Brain microvascular endothelial cell (primary cell): Measurements from ENCODE around the gene CHD9.

ENCODE experiments used
- DNase-seq: peaks from one replicate; pipeline ENCODE4 v3.0.0-alpha.2; 2020
- H3K27ac ChIP-seq: fragments of 250-450 bp; sonication (Bioruptor Pico); 2 replicates; pipeline ENCODE4 v1.5.1; 2020; ENCODE audit warnings: mild to moderate bottlenecking, moderate library complexity
- H3K27me3 ChIP-seq: fragments of 250-450 bp; sonication (Bioruptor Pico); replicated peaks from 2 replicates; pipeline ENCODE4 v1.5.1; 2020; ENCODE audit warnings: mild to moderate bottlenecking
- H3K36me3 ChIP-seq: fragments of 250-450 bp; sonication (Bioruptor Pico); replicated peaks from 2 replicates; pipeline ENCODE4 v1.5.1; 2020; ENCODE audit warnings: mild to moderate bottlenecking
- H3K4me3 ChIP-seq: 2 replicates; pipeline ENCODE4 v1.5.1; 2011; ENCODE audit warnings: low read depth, mild to moderate bottlenecking, control low read depth, low read length, moderate library complexity
- in situ Hi-C: cut with HindIII; loops from 2 replicates; pipeline ENCODE4 v1.10.0; 2017; ENCODE audit warnings: low sequenced_read_pairs, low pct_ligation_motif_present
- TF ChIP-seq, protein P1 (sequence below): IDR thresholded peaks from 2 replicates; pipeline ENCODE4 v1.5.1; 2011; ENCODE audit warnings: low read depth, mild to moderate bottlenecking, moderate library complexity, low read length, control low read depth, inconsistent platforms; ENCODE audit errors: missing control alignments

Gene CHD9

DNA sequence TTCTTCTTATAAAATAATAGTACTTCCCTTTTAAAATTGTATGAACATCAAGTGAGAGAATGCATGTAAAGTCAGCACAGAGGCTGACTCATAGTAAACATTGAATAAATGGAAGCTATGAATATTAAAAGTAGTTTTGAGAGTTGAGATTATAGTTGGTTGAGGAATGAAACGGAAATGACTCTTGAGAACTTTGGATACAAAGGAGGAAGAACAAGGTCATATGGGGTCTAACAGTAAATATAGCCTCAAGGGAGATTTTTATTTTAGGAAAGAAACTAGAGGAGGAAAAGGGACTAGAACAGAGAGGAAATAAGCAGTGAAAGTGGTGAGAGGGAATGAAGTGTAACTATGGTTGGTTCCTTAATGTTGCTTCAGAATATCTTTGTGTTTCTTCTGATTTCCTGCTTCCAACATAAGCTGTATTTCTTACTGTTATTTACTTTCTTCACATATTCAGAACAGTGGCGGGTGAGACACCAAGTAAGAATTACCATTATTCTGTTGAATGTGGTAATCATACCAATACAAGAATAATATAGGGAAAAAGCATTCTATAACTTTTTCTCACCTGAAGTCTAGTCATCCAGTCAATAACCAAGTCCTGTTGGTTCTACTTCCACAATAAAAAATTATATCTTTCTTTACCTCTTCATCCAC, 165.1 kb downstream of the CHD9 start:
- H3K36me3 ChIP-seq = peaks cover 2% of the 10 kb centered on the region
- in situ Hi-C loops = no loop called here
- DNase-seq = no peak
- no peaks in the 10 kb centered on the region for H3K27me3 ChIP-seq
- peak overlapping the region; percentile 52 for H3K27ac ChIP-seq
- H3K4me3 ChIP-seq = no peak overlapping the region
- TF ChIP-seq, protein P1, sequence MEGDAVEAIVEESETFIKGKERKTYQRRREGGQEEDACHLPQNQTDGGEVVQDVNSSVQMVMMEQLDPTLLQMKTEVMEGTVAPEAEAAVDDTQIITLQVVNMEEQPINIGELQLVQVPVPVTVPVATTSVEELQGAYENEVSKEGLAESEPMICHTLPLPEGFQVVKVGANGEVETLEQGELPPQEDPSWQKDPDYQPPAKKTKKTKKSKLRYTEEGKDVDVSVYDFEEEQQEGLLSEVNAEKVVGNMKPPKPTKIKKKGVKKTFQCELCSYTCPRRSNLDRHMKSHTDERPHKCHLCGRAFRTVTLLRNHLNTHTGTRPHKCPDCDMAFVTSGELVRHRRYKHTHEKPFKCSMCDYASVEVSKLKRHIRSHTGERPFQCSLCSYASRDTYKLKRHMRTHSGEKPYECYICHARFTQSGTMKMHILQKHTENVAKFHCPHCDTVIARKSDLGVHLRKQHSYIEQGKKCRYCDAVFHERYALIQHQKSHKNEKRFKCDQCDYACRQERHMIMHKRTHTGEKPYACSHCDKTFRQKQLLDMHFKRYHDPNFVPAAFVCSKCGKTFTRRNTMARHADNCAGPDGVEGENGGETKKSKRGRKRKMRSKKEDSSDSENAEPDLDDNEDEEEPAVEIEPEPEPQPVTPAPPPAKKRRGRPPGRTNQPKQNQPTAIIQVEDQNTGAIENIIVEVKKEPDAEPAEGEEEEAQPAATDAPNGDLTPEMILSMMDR = no peak

GRCh38 chr16:53220585-53220984, 165.8 kb downstream of the CHD9 start:
- DNase-seq = peak; percentile 45
- Histone ChIP-seq H3K27me3 (no peaks in the 10 kb centered on the region), H3K27ac (peak overlapping the region; percentile 52), H3K36me3 (peaks cover 2% of the 10 kb centered on the region), H3K4me3 (no peak overlapping the region)
- TF ChIP-seq, protein P1 = peak; percentile 59
- in situ Hi-C loops = no loop called here

DNA sequence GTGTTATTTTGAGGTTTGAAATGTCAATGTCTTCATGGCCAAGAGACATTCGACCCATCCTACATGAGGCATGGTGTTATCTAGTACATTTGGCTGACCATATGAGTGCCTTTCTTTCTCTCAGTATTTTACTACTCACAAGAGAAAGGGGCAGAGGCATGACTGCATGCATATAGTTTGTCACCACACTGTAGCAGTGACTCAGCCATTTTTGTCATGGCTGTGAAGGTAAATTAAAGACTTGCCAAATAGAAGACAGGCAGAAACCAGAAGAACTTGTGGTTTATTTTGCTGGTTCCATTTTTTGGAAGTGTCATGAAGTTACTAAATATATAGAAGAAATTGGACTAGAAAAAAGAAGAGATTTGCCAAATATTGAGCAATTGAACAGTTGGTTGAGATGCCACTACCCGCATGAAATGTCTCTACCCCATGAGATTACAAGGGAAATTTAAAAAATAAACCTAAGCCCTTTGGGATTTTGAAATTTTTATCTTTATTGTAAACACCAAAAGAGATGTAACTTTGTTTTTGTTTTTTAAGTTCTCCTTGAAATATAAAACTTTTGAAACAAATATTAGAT, 170.3 kb downstream of the CHD9 start:
- Histone ChIP-seq H3K4me3 (no peak overlapping the region), H3K27ac (no peak overlapping the region), H3K27me3 (no peaks in the 10 kb centered on the region), H3K36me3 (peaks cover 27% of the 10 kb centered on the region)
- peak; percentile 10 for DNase-seq
- in situ Hi-C loops = no loop called here
- TF ChIP-seq, protein P1 = no peak

GRCh38 chr16:53232826-53233529, 178.2 kb downstream of the CHD9 start:
- Histone ChIP-seq H3K27ac (no peak overlapping the region), H3K27me3 (no peaks in the 10 kb centered on the region), H3K36me3 (peaks cover 43% of the 10 kb centered on the region), H3K4me3 (no peak overlapping the region)
- TF ChIP-seq, protein P1 = no peak
- DNase-seq = no peak
- in situ Hi-C loops = no loop called here

GRCh38 chr16:53234836-53235235, 180.0 kb downstream of the CHD9 start:
- Histone ChIP-seq H3K27me3 (no peaks in the 10 kb centered on the region), H3K36me3 (peaks cover 42% of the 10 kb centered on the region), H3K4me3 (no peak overlapping the region), H3K27ac (no peak overlapping the region)
- no peak for DNase-seq
- in situ Hi-C loops = no loop called here
- TF ChIP-seq, protein P1 = no peak
